OCI-M2 (cell line): Measurements from ENCODE around the gene RNF11.

Experiments used
- DNase-seq: peaks from one replicate; lab custom pipeline; 2025; ENCODE audit not compliant: unreplicated experiment; lab: John Stamatoyannopoulos, UW

RNF11 gene

GRCh38 chr1:51263147-51263877 is 27.2 kb downstream of the RNF11 start:
- DNase-seq, result no peak

- DNase-seq, result no peak
Measured at GRCh38 chr1:51264451-51264850, 28.4 kb downstream of the RNF11 start.

DNA sequence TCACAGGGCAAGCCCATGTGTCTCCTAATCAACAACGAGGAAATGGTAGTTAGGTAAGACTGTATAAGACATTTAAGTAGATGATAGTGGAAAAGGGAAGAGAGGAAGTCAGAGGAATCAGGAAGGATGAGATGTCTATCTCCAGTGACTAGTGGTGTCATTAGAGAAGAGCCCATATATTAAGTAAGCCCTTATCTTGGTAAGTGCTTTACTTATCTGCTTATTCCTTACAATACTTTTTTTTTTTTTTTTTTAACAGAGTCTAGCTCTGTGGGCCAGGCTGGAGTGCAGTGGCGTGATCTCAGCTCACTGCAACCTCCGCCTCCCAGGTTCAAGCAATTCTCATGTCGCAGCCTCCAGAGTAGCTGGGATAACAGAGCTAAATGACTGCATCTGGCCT is 29.5 kb downstream of the RNF11 start:
- DNase-seq, result no peak

DNA sequence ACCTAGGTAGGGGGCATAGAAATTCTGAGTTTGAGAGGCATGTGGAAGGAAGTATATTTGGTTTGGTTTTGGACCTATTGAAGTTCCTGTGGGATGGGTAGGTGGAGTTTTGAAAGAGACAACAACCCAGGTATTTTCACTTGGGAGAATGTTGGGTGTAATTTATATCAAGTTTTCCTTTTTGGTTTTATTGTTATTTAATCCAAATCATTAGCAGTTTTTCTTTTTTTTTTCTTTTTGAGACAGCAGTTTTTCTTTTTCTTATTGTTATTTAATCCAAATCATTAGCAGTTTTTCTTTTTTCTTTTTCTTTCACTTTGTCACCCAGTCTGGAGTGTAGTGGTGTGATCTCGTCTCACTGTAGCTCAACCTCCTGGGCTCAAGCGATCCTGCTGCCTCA is 30.1 kb downstream of the RNF11 start:
- DNase-seq, result no peak

DNA sequence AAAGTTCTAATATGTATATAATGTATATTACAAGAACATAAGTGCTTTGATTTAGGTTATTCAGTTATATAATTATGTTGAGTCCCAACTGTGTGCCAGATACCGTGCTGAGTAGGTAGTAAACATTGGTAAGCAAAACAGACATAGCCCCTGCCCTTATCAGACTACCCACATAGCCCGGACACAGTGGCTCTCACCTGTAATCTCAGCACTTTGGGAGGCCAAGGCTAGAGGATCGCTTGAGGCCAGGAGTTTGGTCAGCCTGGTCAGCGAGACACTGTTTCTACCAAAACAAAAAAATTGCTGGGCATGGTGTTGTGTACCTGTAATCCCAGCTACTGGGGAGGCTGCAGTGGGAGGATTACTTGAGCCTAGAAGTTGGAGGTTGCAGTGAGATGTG is 30.7 kb downstream of the RNF11 start:
- DNase-seq, result no peak

GRCh38 chr1:51268634-51269033 is 32.6 kb downstream of the RNF11 start:
- DNase-seq, result no peak

DNA sequence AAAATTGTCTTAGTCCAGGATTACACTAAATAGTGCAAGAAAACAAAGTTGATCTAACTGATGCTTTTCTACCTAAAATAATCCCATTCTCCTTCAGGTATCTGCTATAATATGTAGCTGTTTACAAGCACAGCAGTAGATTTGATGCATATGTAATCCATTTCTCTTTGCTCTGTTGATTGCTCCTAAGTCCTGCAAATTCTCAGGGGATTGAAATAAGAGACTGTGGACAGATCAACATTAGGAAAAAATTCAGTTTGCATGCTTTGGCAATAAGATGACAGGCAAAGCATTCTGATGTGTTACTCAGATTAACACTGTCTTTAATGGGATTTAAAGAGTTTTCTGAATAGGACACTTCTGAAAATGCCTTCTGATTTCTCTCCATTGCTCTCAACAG is 34.7 kb downstream of the RNF11 start:
- no peak for DNase-seq

GRCh38 chr1:51272916-51273315 is 36.8 kb downstream of the RNF11 start:
- DNase-seq, result no peak

GRCh38 chr1:51274676-51275075 is 38.6 kb downstream of the RNF11 start:
- DNase-seq, result no peak

GRCh38 chr1:51276286-51276685 is 40.2 kb downstream of the RNF11 start:
- DNase-seq, result no peak

DNA sequence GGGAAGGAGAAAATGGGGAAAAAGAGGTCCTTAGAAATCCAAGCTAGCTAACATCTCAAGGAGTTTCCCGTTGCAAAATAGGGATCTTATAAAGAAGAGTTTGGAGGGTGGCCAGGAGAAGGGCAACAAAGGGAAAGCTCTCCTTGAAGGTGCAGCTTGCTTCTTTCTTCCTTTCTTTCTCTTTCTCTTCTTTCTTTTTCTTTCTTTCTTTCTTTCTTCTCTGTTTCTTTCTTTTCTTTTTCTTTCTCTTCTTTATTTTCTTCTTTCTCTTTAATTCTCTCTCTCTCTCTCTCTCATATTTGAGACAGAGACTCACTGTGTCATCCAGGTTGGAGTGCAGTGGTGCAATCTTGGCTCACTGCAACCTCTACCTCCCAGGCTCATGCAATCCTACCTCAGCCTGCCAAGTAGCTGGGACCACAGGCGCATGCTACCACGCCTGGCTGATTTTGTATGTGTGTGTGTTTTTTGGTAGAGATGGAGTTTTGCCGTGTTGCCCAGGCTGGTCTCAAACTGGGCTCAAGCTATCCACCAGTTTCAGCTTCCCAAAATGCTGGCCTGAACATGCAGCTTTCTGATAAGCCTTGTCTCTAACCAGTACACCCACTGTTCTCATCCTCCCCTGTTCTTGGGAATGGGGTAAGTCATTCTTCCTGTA is 44.4 kb downstream of the RNF11 start:
- no peak for DNase-seq

- DNase-seq, result no peak
Measured at GRCh38 chr1:51281807-51282206, 45.7 kb downstream of the RNF11 start.

DNA sequence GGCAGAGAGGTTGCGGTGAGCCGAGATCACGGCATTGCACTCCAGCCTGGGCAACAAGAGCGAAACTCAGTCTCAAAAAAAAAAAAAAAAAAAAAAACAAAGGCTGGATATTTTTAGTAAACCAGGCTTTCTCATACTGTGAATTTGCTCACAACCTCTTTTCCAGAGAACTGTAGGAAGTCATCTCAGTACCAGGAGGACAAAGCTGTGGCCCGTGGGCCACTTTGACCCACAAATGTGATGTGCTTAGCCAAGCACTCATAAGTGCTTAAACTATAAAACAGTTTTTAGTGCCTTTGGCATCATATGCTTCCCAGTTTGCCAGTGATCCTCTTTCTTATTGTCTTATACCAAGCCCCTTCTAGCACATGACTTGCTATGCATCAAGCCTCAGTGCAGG is 46.5 kb downstream of the RNF11 start:
- DNase-seq, result no peak

DNA sequence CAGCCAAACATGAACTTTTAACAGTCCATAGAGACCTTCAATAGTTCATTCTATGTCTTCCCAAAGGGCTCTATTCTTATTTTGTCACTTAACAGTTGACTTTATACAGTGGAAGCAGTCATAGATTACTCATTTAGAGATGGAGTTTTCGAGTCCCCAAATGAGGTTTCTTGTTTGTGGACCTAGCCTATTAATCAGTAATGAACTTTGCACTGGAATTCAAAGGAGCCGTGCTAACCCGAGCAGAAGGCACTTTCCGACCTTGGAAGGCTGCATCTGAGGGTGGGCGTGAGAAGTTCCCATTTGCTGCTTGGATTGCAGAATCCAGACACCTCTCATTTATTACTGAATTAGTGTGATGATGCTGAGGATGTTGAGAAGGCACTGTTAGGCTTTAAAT is 47.9 kb downstream of the RNF11 start:
- no peak for DNase-seq

DNA sequence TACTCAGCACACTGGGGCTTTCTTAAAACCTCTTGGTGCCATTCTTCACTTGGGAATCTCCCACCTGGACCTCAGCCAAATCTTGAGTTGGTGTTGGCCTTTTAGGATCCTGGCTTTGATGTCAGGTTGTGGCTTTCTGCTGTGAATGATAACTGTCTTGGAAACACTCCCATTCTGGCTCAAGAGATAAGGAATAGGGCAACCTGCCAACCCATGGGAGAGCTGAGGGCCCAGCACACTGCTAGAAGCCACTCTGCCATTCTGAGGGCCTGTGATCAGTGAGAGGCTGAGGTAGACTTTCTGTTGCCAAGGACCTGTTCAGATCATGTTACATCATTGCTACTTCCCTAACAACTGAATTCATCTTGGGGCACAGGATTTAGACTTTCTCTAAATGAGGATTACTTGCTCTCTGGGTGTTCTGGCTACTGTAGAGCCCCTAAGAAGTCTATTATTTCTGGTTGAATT is 48.4 kb downstream of the RNF11 start:
- peak; percentile 33 for DNase-seq

DNA sequence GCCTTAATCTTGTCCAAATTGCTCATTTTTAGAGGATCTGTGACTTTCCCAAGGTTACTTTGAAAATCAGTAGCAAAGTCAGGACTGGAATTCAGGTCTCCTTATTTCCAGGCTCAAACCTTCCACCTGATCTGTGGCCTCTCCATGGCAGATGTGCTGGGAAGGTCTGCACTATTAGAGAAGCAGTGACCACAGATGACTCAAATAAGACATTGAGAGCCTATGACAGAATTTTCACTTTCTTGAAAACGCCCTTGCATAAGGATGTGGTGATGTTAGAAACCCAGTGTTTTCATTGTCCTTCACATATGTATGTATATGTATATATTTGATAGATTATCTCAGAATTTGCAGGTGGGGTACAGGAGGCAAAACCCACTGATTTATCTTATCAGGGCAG is 49.0 kb downstream of the RNF11 start:
- DNase-seq, result no peak

GRCh38 chr1:51287966-51288365 is 51.9 kb downstream of the RNF11 start:
- no peak for DNase-seq

- no peak for DNase-seq
Measured at GRCh38 chr1:51288578-51288977, 52.5 kb downstream of the RNF11 start.

GRCh38 chr1:51289676-51290488 is 53.8 kb downstream of the RNF11 start:
- DNase-seq, result no peak

DNA sequence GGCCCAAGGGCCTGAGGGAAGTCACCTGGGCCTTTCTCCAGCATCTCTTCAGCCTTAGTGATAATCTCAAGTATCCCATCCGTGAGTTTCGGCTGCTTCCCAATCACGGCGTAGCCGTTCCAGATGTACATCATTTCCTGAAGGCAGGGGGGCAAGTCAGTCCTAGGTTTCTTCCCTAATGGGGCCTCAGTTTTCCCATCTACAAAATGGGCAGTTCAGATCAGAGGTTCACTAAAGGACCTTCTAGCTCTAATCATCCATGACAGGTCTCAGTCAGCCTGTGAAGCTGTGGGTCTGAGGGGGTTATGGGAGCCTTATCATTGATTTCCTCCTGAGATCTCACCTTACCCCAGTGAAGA is 54.4 kb downstream of the RNF11 start:
- DNase-seq, result no peak

DNA sequence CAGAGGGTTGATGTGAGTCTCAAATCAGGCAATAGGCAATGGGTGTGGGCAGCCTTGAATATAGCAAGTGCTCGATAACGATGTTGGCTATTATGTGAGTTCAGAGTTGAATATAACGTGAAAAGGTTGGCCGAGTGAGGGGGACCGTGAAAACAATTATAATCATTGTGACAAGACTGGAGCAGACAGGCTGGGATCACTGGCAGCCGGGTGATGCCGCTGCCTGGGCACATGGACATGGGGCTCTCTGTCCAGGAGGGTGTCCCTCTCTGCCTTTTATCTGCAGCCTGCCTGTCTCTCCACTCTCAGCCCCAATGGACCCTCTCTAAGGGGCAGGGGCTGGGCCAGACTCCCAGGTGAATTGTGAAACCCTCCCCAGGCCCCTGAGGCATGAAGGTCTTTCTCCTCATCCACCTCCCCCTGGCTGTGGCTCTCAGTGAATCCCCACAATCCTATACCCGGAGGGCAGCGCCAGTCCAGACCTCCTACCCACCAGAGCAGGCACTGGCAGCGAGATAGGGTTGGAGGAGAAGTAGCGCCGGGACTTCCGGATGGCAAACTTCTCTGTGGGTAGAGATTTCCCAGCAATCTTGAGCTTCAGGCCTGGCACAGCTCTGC is 57.9 kb downstream of the RNF11 start:
- no peak for DNase-seq
